Keratinocyte (primary cell): Measurements from ENCODE around the gene ANKS1B. TPM values are rescaled to one million over a fixed set of nuclear protein-coding genes. Genes with fewer than 3 reads are reported as not detected.

ENCODE experiments used
- DNase-seq: peaks from one replicate; pipeline ENCODE4 v3.0.0-alpha.2; 2011; ENCODE audit warnings: low read depth, missing footprints, low spot score
- FAIRE-seq: peaks from 2 replicates; lab custom pipeline; 2011; peaks lifted over from hg19 to GRCh38; lab: Jason Lieb, UNC
- H2AFZ ChIP-seq: 2 replicates; pipeline ENCODE4 v1.6.0; 2012; ENCODE audit warnings: low read length, control low read depth, inconsistent platforms; ENCODE audit not compliant: control insufficient read depth
- H3K27ac ChIP-seq: 2 replicates; pipeline ENCODE4 v1.5.1; 2011; ENCODE audit warnings: low read length; ENCODE audit not compliant: control insufficient read depth, insufficient read depth
- H3K27me3 ChIP-seq: 3 replicates; pipeline ENCODE4 v1.6.0; 2011; ENCODE audit warnings: low read length; ENCODE audit not compliant: control insufficient read depth, insufficient read depth; ENCODE audit errors: extremely low read depth
- H3K36me3 ChIP-seq, 2 experiments: 2 replicates in 1 of 2; 3 replicates in 1 of 2; pipeline ENCODE4 v1.5.1; 2011; ENCODE audit warnings: low read length in 2 of 2, mild to moderate bottlenecking in 1 of 2; ENCODE audit not compliant: control insufficient read depth in 2 of 2, insufficient read depth in 2 of 2; ENCODE audit errors: extremely low read depth in 1 of 2
- H3K4me1 ChIP-seq: 3 replicates; pipeline ENCODE4 v1.5.1; 2011; ENCODE audit warnings: low read length; ENCODE audit not compliant: control insufficient read depth, insufficient read depth; ENCODE audit errors: extremely low read depth
- H3K4me2 ChIP-seq: 3 replicates; pipeline ENCODE4 v1.6.0; 2011; ENCODE audit warnings: low read depth, low read length; ENCODE audit not compliant: control insufficient read depth, insufficient read depth; ENCODE audit errors: extremely low read depth
- H3K4me3 ChIP-seq, 3 experiments: fragments of 200-600 bp in 1 of 3; sonication (generic) in 1 of 3; 2 replicates in 2 of 3; 3 replicates in 1 of 3; pipeline ENCODE4 v1.5.1; 2011 to 2016; ENCODE audit warnings: low read length in 3 of 3, mild to moderate bottlenecking in 3 of 3, control low read depth in 2 of 3, inconsistent platforms in 1 of 3, low read depth in 1 of 3, mixed read lengths in 1 of 3, mixed run types in 1 of 3, moderate library complexity in 1 of 3; ENCODE audit not compliant: control insufficient read depth in 2 of 3, insufficient read depth in 2 of 3; ENCODE audit errors: extremely low read depth in 1 of 3
- H3K79me2 ChIP-seq: 2 replicates; pipeline ENCODE4 v1.6.0; 2012; ENCODE audit warnings: low read length; ENCODE audit not compliant: control insufficient read depth, insufficient read depth
- H3K9ac ChIP-seq: 3 replicates; pipeline ENCODE4 v1.6.0; 2011; ENCODE audit warnings: low read length; ENCODE audit not compliant: control insufficient read depth, insufficient read depth; ENCODE audit errors: extremely low read depth
- H3K9me1 ChIP-seq: 3 replicates; pipeline ENCODE4 v1.6.0; 2011; ENCODE audit warnings: low read length; ENCODE audit not compliant: control insufficient read depth, insufficient read depth; ENCODE audit errors: extremely low read depth
- H3K9me3 ChIP-seq: 2 replicates; pipeline ENCODE4 v1.5.1; 2012; ENCODE audit warnings: low read depth, low read length; ENCODE audit not compliant: control insufficient read depth
- H4K20me1 ChIP-seq: 3 replicates; pipeline ENCODE4 v1.6.0; 2011; ENCODE audit warnings: low read length; ENCODE audit not compliant: control insufficient read depth, insufficient read depth; ENCODE audit errors: extremely low read depth
- CTCF ChIP-seq, 3 experiments: IDR thresholded peaks in 1 of 3; conservative IDR thresholded peaks in 1 of 3; optimal IDR thresholded peaks in 1 of 3; 2 replicates in 2 of 3; 3 replicates in 1 of 3; pipeline versions ENCODE3 to v1.5.1; 2011; ENCODE audit warnings: low read length in 3 of 3, mild to moderate bottlenecking in 3 of 3, moderate library complexity in 2 of 3, control low read depth in 1 of 3, inconsistent platforms in 1 of 3; ENCODE audit not compliant: insufficient read depth in 2 of 3; ENCODE audit errors: extremely low read depth in 1 of 3
- EZH2 ChIP-seq: IDR thresholded peaks from one replicate; pipeline ENCODE4 v1.6.1; 2012; ENCODE audit warnings: inconsistent platforms, mild to moderate bottlenecking, low read length, moderate library complexity
- dilution Hi-C: fragments of 300-500 bp; cut with MboI; formaldehyde crosslinking; loops from one replicate; pipeline ENCODE4 v1.7.0; 2020; ENCODE audit warnings: low sequenced_read_pairs; ENCODE audit not compliant: extremely low pct_ligation_motif_present
- polyA plus RNA-seq, 5 experiments: library from polyadenylated mRNA; depleted of rRNA in 3 of 5; stranded (reverse) in 3 of 5; stranded (forward) in 1 of 5; unstranded in 1 of 5; fragments of >200 nt; gene quantifications; 1 replicate in 1 of 5; 2 replicates in 3 of 5; 3 replicates in 1 of 5; pipeline versions ENCODE4 v1.2.1 to v1.2.3, GENCODE V29; 2011 to 2012; ENCODE audit warnings: missing spikeins in 2 of 5, low read depth in 1 of 5, low replicate concordance in 1 of 5

Gene ANKS1B
- polyA plus RNA-seq, 1 donor (not counting 4 experiments of a cell fraction or from before 2014, with no cell fraction given): not detected

DNA sequence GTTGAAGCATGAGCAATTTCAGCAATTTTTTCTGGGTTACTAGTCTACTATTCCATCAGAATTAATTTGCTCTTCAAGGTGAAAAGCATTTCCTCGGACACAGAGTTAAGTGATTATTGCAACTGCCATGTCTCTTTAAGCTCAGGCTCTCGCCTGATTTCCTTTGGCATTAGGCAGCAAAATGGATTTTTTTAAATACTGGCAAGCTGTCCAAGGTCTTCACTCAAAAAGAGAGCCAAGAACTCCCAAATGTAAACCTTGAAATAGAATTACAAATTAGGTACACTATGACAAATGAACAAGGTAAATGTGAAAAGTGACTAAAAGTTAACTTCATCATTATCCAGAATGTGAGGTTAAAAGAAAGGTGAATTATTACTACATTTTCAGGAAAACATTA is 225.3 kb downstream of the ANKS1B start:
- Histone ChIP-seq H2AFZ (no peak overlapping the region), H3K4me1 (no peaks in the 10 kb centered on the region), H3K36me3 (no peaks in the 10 kb centered on the region), H3K9me3 (no peaks in the 10 kb centered on the region), H4K20me1 (no peaks in the 10 kb centered on the region), H3K27ac (no peak overlapping the region), H3K4me3 (no peak overlapping the region), H3K9ac (no peak overlapping the region), H3K79me2 (no peaks in the 10 kb centered on the region), H3K9me1 (no peaks in the 10 kb centered on the region), H3K27me3 (no peaks in the 10 kb centered on the region), H3K4me2 (no peak overlapping the region)
- no peak for DNase-seq
- dilution Hi-C loops: loop anchor here (25.0 kb wide), 1 partner anchor 372 kb away; no protein-coding TSS in a partner anchor
- no peak for TF ChIP-seq EZH2
- no peak for TF ChIP-seq CTCF (optimal IDR thresholded peaks at IDR 0.05 in 1 of 3, IDR thresholded peaks at IDR 0.05 in 1 of 3, conservative IDR thresholded peaks at IDR 0.05 in 1 of 3; ENCODE audit: extremely low read depth in 1 of 3, insufficient read depth in 2 of 3, low read length in 3 of 3)
- no peak for FAIRE-seq

GRCh38 chr12:99758997-99759396 is 225.7 kb downstream of the ANKS1B start:
- Histone ChIP-seq H3K27me3 (no peaks in the 10 kb centered on the region), H3K9me1 (no peaks in the 10 kb centered on the region), H3K9ac (no peak overlapping the region), H4K20me1 (no peaks in the 10 kb centered on the region), H3K4me1 (no peaks in the 10 kb centered on the region), H3K4me3 (no peak overlapping the region), H2AFZ (no peak overlapping the region), H3K27ac (no peak overlapping the region), H3K9me3 (no peaks in the 10 kb centered on the region), H3K4me2 (no peak overlapping the region), H3K79me2 (no peaks in the 10 kb centered on the region), H3K36me3 (no peaks in the 10 kb centered on the region)
- FAIRE-seq: no peak
- DNase-seq: no peak
- dilution Hi-C loops: loop anchor here (25.0 kb wide), 1 partner anchor 372 kb away; no protein-coding TSS in a partner anchor
- TF ChIP-seq CTCF (optimal IDR thresholded peaks at IDR 0.05 in 1 of 3, IDR thresholded peaks at IDR 0.05 in 1 of 3, conservative IDR thresholded peaks at IDR 0.05 in 1 of 3; ENCODE audit: extremely low read depth in 1 of 3, insufficient read depth in 2 of 3, low read length in 3 of 3) (no peak), EZH2 (no peak)
